ENCODE measurements around the gene SBNO1.
"Not testable (repeated sequence)": the region's sequence is repeated elsewhere in the genome, so short reads cannot be mapped to it uniquely, and the experiment has no call there.

SBNO1 gene

DNA sequence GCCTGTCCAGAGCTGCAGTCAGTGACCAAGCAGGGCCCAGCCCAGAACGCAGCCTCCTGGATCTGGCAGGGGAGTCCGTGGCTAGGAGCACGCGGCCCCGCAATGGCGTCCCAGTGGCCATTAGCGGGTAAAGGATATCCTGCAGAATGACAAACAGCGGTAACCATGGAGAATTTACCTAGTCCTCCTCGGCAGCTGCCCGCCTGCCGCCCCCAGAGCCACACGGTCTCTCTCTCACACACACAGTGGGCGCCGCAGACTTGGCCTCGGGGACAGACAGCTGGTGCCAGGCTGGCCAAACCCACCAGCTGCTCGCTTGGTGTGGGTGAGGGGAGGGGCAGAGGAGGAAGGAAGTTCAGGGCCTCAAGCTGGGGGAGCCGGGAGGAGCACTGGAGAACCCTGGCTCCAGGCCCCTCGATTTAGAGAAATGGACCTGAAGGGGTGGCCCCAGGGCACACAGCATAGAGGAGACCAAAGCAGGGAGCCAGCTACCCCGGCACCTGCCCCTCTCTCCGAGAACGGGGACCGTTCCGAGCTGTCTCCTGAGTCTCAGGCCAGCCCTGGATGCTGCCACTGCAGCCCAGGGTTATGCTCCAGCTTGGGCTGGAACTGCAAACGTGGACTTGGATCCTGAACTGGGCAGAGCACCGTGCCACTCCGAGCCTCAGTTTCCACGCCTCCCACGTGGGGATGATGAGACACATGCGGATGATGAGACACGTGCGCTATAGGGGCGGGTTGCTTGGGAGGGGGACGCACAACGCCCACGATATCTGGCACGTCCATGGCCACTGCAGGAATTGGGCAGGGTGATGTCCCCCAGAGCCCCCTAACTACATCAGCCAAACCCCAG is 96.4 kb downstream of the SBNO1 start:
- DNase-seq, result no peak

DNA sequence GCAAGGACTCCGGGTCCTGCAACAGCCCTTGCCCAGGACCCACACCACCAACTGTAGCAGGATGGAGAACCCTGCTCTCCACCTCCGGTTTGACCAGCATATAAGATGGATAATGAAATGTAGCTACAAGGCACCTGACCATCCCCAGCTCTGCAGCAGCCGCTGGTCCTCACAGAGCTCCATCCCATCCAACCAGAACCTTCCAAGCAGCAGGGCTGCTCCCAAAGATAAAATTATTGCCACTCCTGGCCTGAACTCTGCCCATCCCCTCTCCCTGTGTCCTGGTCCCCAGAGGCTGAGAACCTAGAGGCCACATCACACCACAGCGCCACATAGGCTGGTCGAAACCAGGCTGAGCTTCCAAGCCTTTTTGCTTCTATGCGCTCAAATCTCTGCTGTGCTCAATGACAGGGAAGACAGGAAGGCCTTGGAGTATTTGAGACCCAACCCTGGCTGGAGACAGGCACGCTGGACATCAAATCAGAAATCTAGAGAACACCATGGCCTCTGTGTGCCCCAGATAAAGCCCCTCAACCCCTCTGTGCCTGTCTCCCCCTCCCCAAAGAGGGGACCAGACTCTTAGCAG is 97.2 kb downstream of the SBNO1 start:
- no peak for DNase-seq

DNA sequence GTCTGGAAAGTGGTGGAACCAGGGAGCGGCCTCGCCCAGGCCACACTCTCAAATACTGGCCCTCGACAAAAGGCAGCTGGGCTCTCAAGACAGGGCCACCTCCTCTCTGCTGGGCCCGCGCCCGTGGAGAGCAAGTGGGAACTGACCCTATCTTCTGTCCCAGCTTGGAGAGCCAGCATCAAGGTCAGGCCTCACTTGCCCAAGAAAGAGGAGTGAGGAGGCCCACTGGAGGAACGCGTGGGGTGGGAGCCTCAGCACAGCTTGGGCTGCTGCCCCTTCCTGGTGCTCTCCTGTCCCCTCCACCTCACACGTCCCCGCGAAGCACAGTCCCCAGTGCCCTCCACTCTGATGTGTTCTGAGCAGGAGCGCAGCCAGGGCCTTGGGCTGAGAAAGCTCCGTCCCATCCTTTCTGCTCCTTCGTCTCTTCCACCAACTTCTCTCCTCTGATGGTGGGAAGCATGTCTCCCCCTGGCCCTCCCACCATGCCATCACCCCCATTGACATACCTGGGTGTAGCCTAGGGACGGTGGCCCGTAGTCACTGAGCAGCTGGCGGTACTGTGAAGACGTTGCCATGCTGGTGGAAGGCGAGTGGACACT is 97.9 kb downstream of the SBNO1 start:
- no peak for DNase-seq

DNA sequence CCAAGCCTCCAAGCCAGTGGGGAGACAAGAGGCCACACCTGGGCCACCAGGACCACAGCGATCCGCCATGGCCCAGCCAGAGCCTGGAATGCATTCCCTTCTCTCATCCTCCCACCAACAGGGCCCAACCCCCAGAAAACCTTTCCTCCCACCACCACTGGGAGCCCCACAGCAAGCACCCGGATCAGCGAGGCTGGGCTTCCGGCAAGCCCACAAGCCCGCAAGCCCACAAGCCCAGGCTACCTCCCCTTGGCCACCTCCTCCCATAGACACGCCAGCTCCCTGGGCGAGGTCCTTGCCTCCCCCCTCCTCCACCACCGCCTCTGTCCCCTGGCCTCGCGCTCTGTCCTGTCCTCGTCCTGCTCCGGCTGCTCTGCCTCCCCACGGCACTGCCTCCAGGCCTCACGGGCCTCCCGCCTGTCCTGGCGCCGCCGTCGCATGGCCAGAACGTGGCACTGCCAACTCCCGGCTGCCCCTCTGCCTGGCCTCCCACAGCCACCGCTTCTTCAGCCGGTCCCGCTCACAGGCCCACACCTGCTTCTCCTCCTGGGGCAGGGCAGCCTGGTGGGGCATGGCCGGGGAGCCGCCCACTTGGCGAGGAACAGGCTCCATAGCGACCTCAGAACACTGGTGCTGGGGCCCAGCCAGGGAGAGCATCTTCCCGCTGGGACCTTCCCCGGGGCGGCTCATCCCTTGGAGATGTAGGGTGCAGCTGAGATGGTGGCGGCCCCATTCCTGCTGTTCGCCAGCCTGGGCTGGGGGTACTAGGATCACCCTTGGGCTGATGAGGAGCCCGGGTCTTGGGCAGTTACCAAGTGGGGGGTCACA is 98.6 kb downstream of the SBNO1 start:
- no peak for DNase-seq

DNA sequence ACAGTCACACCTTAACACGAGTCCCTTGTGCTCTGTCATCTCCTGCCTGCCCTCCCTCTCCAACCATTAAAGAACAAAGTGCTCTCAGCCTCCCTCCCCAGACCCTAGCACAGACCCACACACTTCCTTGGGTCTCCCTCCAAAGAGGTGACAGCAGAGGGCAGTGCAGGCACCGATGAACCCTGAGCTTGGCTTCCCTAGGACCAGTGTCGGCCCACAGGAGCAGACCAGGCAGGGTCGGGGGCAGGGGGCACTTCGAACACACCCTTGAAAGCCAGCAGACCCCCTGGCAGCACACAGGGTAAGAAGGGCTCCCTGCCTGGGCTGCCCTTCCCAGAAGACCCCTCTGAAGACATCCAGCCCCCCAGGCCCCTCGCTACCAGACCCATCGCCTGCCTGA is 100.0 kb downstream of the SBNO1 start:
- no peak for DNase-seq

DNA sequence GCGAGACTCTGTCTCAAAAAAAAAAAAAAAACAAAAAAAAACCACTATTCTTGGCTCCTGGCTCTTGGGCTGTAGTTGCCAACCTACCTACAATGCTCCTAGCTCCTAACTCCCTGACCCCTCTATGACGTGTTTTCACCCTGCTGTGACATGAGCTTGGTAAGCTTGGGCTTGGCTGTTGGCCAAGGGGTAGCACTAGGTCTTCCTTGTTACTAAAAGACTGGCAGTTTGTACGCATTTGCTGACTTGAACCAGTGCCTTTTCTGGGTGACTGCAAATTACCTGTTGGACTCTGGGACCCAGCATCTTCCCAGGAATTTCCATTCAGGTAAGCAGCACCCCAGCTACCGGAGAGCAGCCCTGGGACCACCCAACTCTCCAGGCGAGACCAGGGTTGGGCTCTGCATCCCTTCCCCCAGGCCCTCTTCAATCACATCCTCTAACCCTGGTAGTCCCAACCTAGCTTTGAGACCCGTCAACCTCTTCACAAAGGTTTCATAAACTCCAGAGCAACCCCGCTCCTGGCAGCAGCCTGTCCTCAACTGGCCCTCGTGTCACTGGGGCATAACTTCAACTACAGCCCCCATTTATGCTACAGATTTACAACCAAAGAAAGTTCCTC is 101.3 kb downstream of the SBNO1 start:
- no peak for DNase-seq

DNA sequence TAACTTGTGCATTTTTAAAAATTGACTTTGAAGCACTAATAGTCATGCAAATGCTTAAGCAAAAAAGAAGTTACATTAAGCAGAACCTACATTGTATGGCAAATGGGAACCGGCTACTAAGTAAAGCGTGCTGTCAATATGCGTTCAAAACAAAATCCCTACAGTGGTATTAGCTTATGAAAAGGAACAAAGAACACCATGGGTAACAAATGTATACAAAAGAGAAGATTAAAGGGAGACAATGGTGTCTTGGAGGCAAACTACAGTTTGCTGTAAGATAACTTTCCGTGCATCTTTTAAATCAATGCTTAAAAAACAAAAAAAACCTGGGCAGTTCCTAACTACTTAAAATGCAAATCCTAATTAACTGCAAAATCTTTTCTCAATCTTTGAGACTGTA is 103.5 kb downstream of the SBNO1 start:
- DNase-seq, result no peak

DNA sequence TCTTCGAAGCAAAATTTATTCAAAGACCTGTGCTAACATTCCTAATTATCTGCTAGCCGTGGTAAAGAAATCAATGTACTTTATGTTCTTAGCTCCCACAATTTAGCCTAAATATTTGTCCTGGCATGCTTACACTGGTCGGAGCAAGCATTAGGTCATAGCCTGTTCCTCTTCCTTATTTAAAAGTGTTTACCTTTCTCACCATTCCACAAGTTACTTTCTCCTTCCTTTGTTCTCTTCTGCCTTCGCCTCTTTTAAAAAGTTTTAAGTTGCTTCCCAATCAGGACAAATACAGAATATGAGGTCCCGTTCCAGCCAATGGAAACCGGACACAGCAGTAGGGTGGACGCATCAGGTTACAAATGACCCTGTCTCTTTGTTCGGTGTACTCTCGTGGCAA is 104.6 kb downstream of the SBNO1 start:
- no peak for DNase-seq

DNA sequence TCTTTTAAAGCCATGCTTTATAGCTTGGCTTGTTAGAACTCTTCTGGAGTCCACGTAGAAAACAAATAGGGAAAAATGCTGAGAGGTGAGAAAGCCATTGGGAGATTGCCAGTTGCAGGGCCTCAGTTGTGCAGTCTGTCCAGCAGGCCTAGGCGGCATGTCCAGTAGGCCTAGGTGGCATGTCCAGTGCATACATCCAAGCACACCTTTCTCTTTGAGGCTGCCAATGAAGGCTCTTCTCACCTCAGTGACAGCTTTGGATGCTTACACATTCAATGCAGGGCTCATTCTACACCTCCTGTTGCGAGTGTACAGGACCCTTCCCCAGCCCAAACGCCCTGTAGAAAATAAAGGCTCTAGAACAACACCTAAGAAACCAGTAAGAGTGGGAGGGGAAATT is 106.1 kb downstream of the SBNO1 start:
- no peak for DNase-seq

DNA sequence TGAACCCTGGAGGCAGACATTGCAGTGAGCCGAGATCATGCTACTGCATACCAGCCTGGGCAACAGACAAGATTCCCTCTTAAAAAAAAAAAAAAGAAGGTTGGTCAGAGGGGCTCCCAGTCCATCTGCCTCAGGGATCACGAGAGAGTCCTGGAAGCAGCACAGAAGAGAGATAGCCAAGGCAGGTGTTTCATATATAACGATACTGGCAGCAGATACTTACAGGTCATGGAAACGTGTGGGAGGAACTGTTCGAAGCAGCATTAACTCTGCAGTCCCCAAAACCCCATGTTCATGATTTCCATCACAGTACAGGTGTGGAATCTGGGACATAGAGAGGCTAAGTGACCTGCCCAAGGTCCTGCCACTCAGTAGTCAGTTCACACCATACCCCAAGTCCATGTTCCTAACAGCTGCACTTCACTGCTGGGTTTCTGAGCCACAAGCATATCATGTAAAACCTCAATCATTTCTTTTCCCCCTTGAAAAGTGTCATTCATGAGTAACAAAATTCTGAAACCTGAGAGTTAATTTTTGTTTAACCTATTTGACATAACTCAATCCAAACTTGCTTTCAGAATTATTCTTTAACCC is 109.7 kb downstream of the SBNO1 start:
- no peak for DNase-seq

DNA sequence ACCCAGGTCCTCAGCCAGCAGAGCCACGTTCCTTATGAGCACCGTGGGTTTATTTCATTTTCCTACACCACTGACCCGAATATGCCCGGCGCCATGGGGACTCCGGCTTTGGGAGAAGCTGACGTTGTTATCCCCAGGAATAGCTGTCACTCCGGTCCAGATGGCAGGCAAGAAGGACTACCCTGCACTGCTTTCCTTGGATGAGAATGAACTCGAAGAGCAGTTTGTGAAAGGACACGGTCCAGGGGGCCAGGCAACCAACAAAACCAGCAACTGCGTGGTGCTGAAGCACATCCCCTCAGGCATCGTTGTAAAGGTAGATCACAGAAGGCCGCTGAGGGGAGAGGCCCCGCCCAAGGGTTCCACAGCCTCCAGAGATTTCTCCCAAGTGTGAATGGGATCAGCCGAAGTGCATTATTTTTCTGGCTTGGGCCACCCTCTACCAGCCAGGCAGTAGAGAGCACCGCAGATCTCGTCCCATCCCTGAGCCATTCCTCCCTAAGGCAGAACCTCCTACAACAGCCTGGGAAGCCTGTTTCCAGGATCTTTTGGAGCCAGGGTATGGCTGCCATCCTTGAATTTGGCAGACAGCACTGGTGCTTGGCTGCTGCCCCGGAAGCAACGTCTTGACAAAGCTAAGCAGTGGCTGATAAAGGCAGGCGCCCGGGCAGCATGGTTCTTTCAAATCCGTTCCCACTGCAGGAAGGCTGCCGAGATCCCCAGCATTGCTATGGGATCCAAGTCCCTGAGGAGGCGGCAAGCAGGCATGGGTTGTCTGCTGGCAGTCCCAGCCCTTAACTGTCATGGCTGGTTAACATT is 110.8 kb downstream of the SBNO1 start:
- no peak for DNase-seq

DNA sequence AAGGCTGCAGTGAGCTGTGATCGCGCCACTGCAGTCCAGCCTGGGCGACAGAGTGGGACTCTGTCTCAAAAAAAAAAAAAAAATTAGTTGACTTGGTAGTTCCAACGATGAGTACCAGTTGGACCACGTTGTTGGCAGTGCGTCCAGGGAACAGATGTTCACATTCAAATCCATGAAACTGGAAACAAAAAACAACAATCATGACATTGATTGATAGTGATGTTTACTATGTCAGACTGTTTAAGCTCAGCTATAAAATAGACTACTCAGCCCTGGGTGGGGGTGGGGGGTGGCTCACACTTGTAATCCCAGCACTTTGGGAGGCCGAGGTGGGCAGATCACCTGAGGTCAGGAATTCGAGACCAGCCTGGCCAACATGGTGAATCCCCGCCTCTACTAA is 112.3 kb downstream of the SBNO1 start:
- DNase-seq, result not testable (repeated sequence)

DNA sequence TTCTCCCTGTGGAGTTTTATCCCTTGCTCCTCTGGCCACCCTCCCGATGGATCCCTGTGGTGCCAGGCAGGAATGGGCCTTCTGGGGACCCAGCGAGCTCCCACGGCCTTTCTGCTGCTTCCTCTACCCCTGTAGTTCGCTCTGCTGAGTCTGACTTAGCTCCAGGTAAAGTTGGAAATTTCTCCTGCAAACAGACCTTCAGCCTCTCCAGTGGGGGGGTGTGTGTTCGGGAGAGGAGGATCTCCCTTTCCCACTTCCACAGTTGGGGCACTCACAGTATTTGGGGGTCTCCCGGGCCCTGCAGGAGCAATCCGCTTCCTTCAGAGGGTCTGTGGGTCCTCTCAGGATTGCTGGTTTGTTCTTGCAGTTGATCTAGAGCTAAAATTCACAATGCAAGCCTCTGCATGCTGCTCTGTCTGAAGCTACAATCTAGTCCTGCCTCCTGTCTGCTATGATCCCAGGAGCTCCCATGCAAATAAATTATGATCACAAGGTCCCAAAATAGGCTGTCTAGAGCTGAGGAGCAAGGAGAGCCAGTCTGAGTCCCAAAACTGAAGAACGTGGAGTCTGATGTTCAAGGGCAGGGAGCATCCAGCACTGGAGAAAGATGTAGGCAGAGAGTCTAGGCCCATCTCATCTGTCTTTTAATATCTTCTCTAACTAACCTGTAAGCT is 113.1 kb downstream of the SBNO1 start:
- DNase-seq, result no peak

DNA sequence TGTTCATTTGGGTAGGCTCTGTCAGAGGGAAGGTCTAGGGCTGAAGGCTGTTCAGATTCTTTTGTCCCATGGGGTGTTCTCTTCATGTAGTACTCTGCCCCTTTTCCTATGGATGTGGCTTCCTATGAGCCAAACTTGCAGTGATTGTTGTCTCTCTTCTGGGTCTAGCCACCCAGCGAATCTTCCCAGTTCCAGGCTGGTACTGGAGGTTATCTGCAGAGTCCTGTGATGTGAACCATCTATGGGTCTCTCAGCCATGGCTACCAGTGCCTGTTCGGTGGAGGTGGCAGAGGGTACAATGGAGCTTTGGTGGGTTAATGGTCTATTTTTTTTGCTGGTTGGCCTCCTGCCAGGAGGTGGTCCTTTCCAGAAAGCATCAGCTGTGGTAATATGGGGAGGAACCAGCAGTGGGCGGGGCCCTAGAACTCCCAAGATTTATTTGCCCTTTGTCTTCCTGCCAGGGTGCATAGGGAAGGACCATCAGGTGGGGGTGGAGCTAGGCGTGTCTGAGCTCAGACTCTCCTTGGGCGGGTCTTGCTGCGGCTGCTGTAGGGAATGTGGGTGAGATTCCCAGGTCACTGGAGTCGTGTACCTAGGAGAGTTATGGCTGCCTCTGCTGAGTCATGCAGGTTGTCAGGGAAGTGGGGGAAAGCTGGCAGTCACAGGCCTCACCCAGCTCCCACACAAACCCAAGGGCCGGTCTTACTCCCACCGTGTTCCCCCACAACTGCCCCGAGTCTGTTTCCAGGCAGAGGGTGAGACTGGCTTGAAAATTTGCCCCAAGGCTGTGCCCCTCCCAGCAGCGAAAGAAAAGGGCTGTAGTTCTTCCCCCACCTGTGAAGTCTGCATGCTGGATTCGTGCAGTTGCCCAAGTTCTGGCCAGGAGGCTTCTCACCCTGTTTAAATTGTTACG is 113.9 kb downstream of the SBNO1 start:
- DNase-seq, result no peak

DNA sequence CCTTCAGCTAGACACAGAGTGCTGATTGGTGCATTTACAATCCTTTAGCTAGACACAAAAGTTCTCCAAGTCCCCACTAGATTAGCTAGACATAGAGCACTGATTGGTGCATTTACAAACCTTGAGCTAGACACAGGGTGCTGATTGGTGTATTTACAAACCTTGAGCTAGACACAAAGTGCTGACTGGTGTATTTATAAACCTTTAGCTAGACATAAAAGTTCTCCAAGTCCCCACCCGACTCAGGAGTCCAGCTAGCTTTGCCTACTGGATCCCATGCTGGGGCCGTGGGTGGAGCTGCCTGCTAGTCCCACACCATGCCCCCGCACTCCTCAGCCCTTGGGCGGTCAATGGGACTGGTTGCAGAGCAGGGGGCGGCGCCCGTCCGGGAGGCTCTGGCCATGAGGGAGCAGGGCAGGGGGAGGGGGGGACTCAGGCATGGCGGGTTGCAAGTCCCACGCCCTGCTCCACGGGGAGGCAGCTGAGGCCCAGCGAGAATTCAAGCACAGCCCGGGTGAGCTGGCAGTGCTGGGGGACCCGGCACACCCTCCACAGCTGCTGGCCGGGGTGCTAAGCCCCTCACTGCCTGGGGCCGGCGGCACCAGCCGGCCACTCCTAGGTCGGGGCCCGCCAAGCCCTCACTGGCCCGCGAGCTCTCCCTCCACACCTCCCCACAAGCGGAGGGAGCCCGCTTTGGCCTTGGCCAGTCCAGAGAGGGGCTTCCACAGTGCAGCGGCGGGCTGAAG is 115.5 kb downstream of the SBNO1 start:
- not testable (repeated sequence) for DNase-seq

DNA sequence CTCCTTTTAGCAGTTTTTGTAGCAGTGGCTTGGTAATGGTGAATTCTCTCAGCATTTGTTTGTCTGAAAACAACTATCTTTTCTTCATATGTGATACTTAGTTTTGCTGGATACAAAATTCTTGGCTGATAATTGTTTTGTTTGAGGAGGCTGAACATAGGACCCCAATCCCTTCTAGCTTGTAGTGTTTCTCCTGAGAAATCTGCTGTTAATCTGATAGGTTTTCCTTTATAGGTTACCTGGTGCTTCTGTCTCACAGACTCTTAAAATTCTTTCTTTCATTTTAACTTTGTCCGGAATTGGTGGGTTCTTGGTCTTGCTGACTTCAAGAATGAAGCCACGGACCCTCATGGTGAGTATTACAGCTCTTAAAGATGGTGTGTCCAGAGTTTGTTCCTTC is 116.5 kb downstream of the SBNO1 start:
- DNase-seq, result not testable (repeated sequence)

DNA sequence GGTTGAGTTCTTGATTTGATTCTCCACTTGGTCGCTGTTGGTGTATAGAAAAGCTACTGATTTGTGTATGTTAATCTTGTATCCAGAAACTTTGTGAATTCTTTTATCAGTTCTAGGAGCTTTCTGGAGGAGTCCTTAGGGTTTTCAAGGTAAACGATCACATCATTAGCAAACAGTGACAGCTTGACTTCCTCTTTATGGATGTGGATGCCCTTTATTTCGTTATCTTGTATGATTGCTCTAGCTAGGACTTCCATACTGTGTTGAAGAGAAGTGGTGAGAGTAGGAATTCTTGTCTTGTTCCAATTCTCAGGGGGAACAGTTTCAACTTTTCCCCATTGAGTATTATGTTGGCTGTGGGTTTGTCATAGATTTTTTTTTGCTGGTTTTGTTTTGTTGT is 119.0 kb downstream of the SBNO1 start:
- no peak for DNase-seq

DNA sequence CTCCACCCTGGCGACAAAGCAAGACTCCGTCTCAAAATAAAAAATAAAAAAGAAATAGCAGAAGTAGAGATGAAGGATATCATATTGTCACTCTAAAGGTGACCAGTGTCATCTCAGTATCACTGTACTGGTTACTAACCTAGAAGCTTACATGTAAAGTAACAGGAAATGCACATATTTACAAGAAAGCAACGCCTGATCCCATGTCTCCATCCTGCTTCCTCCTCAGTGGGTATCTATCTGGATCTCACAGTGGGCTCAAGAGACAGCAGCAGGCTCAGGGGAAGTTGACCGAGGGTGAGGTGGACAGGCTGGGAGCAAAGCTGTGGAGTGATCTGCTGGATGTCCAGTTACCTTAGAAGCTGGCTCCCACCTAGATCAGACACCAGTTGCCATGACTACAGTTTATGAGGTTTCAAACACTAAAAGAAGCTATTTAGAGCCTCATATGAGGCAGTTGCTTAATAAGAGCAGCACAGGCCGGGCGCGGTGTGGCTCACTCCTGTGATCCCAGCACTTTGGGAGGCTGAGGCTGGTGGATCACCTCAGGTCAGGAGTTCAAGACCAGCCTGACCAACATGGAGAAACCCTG is 120.9 kb downstream of the SBNO1 start:
- DNase-seq, result no peak
